ENCODE measurements around the gene PTPRJ. TPM values are rescaled to one million over a fixed set of nuclear protein-coding genes. Genes with fewer than 3 reads are reported as not detected.

Gene PTPRJ
- total RNA-seq, 2 donors from 2014 or later = 60.7 to 83.3 TPM

GRCh38 chr11:48036011-48036410 lies 55.7 kb downstream of the PTPRJ start:
- H3K4me1 Mint-ChIP-seq (ENCODE audit: low read depth in 2 of 2) = peaks cover 65 to 73% of the 10 kb centered on the region in 2 donors
- peak overlapping the region; percentile 21 to 68 for H3K27ac Mint-ChIP-seq
- H3K4me3 Mint-ChIP-seq = peak overlapping the region; percentile 18
- no peaks in the 10 kb centered on the region for H3K9me3 Mint-ChIP-seq
- no peak for DNase-seq (ENCODE audit: low spot score)
- no peaks in the 10 kb centered on the region for H3K27me3 Mint-ChIP-seq
- ATAC-seq = no peak
- peaks cover 23% of the 10 kb centered on the region for H3K36me3 Mint-ChIP-seq

DNA sequence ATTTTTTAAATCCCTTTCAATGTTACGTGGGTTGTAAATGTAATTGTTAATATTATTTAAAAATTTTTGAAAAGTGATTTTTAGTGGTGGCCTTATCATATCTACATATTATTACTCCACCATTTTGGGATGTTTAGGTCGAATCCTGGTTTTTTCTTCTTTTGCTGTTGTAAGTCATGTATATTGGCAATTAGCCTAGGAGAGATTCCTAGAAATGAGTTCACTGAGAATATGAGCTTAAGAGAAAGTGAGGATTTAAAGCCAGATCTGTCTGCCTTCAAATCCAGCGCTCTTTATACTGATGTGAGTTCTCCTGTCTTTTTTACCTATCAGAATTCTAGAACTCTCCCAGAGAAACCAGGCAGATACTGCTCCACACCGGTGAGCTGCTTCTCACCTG lies 56.1 kb downstream of the PTPRJ start:
- Mint-ChIP-seq H3K4me1 (ENCODE audit: low read depth in 2 of 2) (peaks cover 64 to 72% of the 10 kb centered on the region in 2 donors), H3K27ac (peak overlapping the region; percentile 21 to 68), H3K9me3 (no peaks in the 10 kb centered on the region), H3K27me3 (no peaks in the 10 kb centered on the region), H3K4me3 (no peak overlapping the region), H3K36me3 (peaks cover 23% of the 10 kb centered on the region)
- DNase-seq (ENCODE audit: low spot score) (no peak), ATAC-seq (no peak)

GRCh38 chr11:48037709-48038468 lies 57.5 kb downstream of the PTPRJ start:
- H3K4me1 Mint-ChIP-seq (ENCODE audit: low read depth in 2 of 2) = peaks cover 58 to 67% of the 10 kb centered on the region in 2 donors
- H3K27ac Mint-ChIP-seq = peak overlapping the region in 1 of 2 donors; percentile 17
- no peak overlapping the region for H3K4me3 Mint-ChIP-seq
- ATAC-seq (no peak), DNase-seq (ENCODE audit: low spot score) (no peak)
- no peaks in the 10 kb centered on the region for H3K27me3 Mint-ChIP-seq
- peaks cover 20% of the 10 kb centered on the region for H3K36me3 Mint-ChIP-seq
- H3K9me3 Mint-ChIP-seq = no peaks in the 10 kb centered on the region

GRCh38 chr11:48040830-48041444 lies 60.6 kb downstream of the PTPRJ start:
- H3K27me3 Mint-ChIP-seq = no peaks in the 10 kb centered on the region
- peaks cover 11% of the 10 kb centered on the region for H3K36me3 Mint-ChIP-seq
- H3K4me3 Mint-ChIP-seq = no peak overlapping the region

DNA sequence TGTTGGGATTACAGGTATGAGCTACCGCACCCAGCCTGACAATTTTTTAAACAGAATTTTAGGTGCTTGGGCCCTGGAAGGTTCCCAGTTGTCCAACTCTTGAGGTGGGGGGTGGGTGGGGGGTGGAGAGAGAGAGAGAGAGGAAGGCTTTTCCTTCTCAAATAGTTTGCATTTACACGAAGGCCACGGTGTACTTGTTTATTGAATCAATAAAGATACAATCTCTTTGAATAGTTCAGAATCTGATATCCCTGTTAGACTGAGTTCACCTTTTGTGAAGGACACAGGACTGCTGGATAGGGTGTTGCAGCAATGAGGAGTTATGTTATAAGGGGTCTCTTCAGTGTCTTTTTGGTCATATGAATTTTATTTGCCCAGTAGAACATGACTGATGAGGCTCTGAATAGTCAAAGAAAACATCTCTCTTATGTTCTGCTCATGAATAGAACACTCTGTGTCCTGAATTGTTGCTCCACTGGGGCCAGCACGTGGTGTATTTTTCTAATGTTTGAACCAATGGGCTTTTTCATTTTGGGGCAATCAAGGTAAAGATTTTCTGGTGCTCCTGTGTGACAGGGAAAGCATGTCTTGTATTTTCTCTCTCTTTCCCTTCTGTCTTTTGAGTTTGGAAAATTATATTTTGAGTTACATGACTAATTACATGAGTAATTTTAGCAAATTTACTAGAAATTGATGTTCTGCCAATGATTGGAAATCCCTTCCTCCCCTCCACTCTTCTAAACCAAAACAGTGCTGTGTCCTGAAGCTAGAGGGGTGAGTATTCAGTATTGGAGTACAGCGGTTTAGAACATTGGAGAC lies 61.7 kb downstream of the PTPRJ start:
- Mint-ChIP-seq H3K4me3 (peak overlapping the region; percentile 36), H3K4me1 (ENCODE audit: low read depth in 2 of 2) (peaks cover 60 to 61% of the 10 kb centered on the region in 2 donors), H3K9me3 (no peaks in the 10 kb centered on the region), H3K27me3 (no peaks in the 10 kb centered on the region), H3K27ac (peak overlapping the region; percentile 35 to 56), H3K36me3 (peaks cover 7% of the 10 kb centered on the region)
- DNase-seq (ENCODE audit: low spot score) (no peak), ATAC-seq (no peak)

More at GRCh38 chr11:48040830-48041444, 60.6 kb downstream of the PTPRJ start:
- no peaks in the 10 kb centered on the region for H3K9me3 Mint-ChIP-seq
- DNase-seq (ENCODE audit: low spot score) (no peak), ATAC-seq (no peak)
- H3K27ac Mint-ChIP-seq = peak overlapping the region in 1 of 2 donors; percentile 14
- peaks cover 63 to 65% of the 10 kb centered on the region in 2 donors for H3K4me1 Mint-ChIP-seq (ENCODE audit: low read depth in 2 of 2)

DNA sequence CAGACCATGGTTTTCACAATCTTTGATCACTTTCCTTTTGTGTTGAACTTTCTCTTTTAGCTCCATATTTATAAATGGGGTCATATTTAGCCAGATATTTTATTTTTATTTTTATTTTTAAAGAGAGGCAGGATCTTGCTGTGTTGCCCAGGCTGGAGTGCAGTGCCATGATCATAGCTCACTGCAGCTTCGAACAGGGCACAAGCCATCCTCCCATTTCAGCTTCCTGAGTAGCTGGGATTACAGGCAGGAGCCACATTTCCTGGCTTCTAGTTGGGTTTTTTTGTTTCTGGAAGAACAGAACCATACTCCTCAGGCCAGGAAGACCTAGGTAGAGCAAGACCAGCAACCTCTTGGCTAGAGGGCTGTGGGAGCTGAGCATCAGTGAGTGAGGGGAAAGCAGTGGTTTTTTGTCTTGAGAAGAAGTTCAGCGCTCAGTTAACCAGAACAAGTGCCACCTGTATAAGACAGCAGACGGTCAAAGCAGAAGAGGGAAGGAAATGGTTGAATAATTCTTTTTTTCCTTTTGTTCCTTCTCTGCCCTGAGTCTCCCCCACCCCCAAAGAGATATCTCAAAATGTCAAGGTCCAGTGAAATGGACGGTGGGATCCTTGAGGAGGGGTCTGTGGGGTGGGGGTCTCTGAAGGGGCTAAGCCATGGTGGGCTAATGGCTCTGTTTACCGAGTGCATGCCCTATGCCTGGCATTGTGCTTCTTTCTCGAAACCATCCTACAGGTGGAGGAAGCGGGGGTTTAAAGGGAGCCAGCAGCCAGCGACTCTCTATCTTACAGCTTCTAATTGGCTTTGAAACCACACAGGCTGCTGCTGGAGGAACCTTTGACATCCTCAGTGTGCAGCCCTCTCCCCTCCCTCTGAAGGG lies 63.0 kb downstream of the PTPRJ start:
- H3K27me3 Mint-ChIP-seq = no peaks in the 10 kb centered on the region
- H3K4me1 Mint-ChIP-seq (ENCODE audit: low read depth in 2 of 2) = peaks cover 60% of the 10 kb centered on the region in 2 donors
- no peaks in the 10 kb centered on the region for H3K9me3 Mint-ChIP-seq
- H3K36me3 Mint-ChIP-seq = no peaks in the 10 kb centered on the region
- no peak overlapping the region for H3K4me3 Mint-ChIP-seq
- no peak for ATAC-seq
- no peak for DNase-seq (ENCODE audit: low spot score)
- H3K27ac Mint-ChIP-seq = peak overlapping the region; percentile 35 to 56

DNA sequence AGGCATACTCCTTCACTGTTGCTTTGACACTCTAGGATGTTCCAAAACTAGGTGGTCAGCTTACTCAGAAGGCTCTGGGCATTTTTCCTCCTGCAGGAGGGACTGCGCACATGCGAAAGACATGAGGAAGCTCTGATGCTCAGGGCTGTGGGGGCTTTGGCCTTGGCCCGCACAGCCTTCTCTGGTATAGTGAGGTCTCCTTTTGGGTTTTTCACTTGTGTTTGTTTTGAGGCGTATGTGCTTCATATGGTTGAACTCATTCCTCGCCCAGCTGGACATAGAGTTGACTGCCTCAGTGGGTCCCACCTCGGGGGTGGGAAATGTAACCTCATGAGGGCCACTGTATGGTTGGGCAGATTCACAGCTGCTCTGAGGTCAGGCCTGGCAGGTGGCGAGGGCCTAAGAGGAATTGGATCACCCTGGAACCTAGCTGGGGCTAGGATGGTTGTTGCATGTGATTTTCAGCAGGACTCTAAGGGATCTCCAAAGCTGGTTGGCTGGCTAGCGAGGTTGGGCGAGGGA lies 63.7 kb downstream of the PTPRJ start:
- Mint-ChIP-seq H3K27ac (peak overlapping the region in 1 of 2 donors; percentile 35), H3K9me3 (no peaks in the 10 kb centered on the region), H3K27me3 (no peaks in the 10 kb centered on the region), H3K36me3 (no peaks in the 10 kb centered on the region), H3K4me1 (ENCODE audit: low read depth in 2 of 2) (peaks cover 61 to 63% of the 10 kb centered on the region in 2 donors), H3K4me3 (no peak overlapping the region)
- DNase-seq (ENCODE audit: low spot score) (no peak), ATAC-seq (no peak)

DNA sequence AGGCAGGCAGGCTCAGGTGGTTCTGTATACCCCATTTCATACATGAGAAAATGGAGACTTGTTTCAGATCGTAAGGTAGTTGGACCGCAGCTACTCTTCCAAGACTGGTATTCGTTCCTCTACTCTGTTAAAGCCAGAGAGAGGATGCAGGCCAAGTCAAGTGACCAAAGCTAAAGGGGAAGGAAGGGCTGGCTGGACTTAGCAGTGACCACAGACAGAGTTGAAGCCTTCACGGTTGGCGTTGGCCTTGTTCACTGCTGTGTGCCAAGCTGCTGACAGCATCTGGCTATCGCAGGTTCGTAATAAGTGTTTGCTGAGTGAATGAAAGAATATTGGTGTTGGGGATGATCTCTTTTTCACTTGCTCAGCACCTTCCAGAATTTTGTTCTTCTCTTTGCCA lies 64.2 kb downstream of the PTPRJ start:
- H3K27me3 Mint-ChIP-seq = no peaks in the 10 kb centered on the region
- H3K36me3 Mint-ChIP-seq = no peaks in the 10 kb centered on the region
- H3K4me3 Mint-ChIP-seq = no peak overlapping the region
- peaks cover 56 to 62% of the 10 kb centered on the region in 2 donors for H3K4me1 Mint-ChIP-seq (ENCODE audit: low read depth in 2 of 2)
- ATAC-seq = no peak
- peak overlapping the region in 1 of 2 donors; percentile 35 for H3K27ac Mint-ChIP-seq
- DNase-seq (ENCODE audit: low spot score) = no peak
- no peaks in the 10 kb centered on the region for H3K9me3 Mint-ChIP-seq

GRCh38 chr11:48045536-48045935 lies 65.2 kb downstream of the PTPRJ start:
- Mint-ChIP-seq H3K4me3 (no peak overlapping the region), H3K36me3 (no peaks in the 10 kb centered on the region), H3K27me3 (no peaks in the 10 kb centered on the region), H3K27ac (peak overlapping the region in 1 of 2 donors; percentile 44), H3K4me1 (ENCODE audit: low read depth in 2 of 2) (peaks cover 64 to 69% of the 10 kb centered on the region in 2 donors), H3K9me3 (no peaks in the 10 kb centered on the region)
- ATAC-seq (no peak), DNase-seq (ENCODE audit: low spot score) (no peak)

DNA sequence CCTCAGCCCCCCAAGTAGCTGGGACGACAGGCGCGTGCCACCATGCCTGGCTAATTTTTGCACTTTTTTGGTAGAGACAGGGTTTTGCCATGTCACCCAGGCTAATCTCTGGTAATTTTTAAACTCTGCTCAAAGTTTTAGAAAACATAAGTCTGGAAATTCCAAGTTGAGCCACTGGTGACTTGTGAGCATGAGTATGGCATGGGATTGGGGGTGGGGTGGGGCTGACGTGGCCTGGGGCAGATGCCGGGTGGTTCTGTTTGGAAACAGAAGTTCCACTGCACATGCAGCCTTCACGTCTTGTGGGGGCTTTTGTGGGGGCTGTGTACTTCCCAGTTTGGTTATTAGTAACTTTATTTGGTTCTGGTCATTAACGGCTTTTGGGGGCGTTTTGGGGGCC lies 67.3 kb downstream of the PTPRJ start:
- no peaks in the 10 kb centered on the region for H3K9me3 Mint-ChIP-seq
- ATAC-seq (no peak), DNase-seq (ENCODE audit: low spot score) (no peak)
- H3K4me1 Mint-ChIP-seq (ENCODE audit: low read depth in 2 of 2) = peaks cover 71 to 77% of the 10 kb centered on the region in 2 donors
- no peaks in the 10 kb centered on the region for H3K36me3 Mint-ChIP-seq
- H3K4me3 Mint-ChIP-seq = no peak overlapping the region
- H3K27ac Mint-ChIP-seq = no peak overlapping the region
- H3K27me3 Mint-ChIP-seq = no peaks in the 10 kb centered on the region

GRCh38 chr11:48049036-48049435 lies 68.7 kb downstream of the PTPRJ start:
- peak overlapping the region; percentile 17 for H3K4me3 Mint-ChIP-seq
- no peaks in the 10 kb centered on the region for H3K36me3 Mint-ChIP-seq
- H3K4me1 Mint-ChIP-seq (ENCODE audit: low read depth in 2 of 2) = peaks cover 61 to 66% of the 10 kb centered on the region in 2 donors
- ATAC-seq = no peak
- peak overlapping the region in 1 of 2 donors; percentile 85 for H3K27ac Mint-ChIP-seq
- no peaks in the 10 kb centered on the region for H3K27me3 Mint-ChIP-seq
- DNase-seq (ENCODE audit: low spot score) = no peak
- no peaks in the 10 kb centered on the region for H3K9me3 Mint-ChIP-seq

- Mint-ChIP-seq H3K4me3 (peak overlapping the region; percentile 74), H3K36me3 (no peaks in the 10 kb centered on the region), H3K4me1 (ENCODE audit: low read depth in 2 of 2) (peaks cover 62 to 63% of the 10 kb centered on the region in 2 donors), H3K9me3 (no peaks in the 10 kb centered on the region), H3K27me3 (no peaks in the 10 kb centered on the region), H3K27ac (peak overlapping the region; percentile 83 to 85)
- no peak for DNase-seq (ENCODE audit: low spot score)
- peak; percentile 52 to 64 for ATAC-seq
These were observed 69.9 kb downstream of the PTPRJ start for GRCh38 chr11:48050304-48050703.
